Body of pancreas (tissue), 4 donors: Measurements from ENCODE around the gene RALGPS2.

Source experiments
- POLR2A ChIP-seq, 3 donors: fragments of 450-650 bp; IDR thresholded peaks; one replicate each; pipeline ENCODE4 v1.6.1; 2016; ENCODE audit warnings: antibody characterized with exemption in 3 of 3, mild to moderate bottlenecking in 2 of 3
- TF ChIP-seq, protein P1 (sequence below), 7 experiments: fragments of 450-650 bp in 4 of 7; fragments of 200-600 bp in 3 of 7; sonication (generic) in 3 of 7; IDR thresholded peaks; one replicate each; pipeline ENCODE4 v1.5.1; 2016 to 2019; ENCODE audit warnings: antibody characterized with exemption in 7 of 7

DNA sequence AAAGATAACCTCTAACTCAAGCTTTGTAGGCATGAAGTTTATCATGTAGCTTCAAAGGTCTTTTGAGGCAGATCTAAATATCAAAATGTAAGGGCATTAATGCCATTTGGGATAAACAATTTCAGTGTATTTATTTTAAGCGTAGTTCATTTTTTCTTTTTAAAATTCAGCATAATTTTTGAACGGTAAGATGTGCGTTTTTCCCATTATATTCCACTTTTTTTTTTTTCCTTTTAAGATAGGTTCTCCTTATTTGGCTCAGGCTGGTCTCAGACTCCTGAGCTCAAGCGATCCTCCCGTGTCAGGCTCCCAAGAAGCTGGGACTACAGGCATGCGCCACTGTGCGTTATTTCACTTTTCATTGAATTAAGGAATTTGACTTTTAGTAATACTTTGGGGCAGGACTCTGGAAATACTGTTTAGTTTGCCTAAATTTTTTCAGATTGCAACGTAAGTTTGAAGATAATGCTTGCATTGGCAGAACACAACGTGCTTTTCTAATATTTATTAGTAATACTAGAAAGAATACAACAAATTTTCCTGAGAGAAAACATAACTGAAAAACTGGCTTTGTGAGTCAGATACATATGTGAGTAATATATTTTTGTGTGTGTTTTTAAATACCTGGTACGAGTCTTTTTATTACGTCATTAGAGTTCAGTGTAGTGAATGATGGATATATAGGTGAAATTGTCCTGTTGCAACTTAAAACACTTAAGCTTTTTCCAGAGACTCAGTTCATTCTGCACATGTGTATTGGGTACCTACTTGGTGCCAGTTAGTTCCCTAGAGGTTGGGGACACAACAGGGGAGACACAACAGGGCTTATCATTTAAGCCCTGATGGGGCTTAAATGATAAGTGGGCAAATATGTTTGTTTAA lies 2.2 kb downstream of the RALGPS2 start:
- TF ChIP-seq, protein P1, sequence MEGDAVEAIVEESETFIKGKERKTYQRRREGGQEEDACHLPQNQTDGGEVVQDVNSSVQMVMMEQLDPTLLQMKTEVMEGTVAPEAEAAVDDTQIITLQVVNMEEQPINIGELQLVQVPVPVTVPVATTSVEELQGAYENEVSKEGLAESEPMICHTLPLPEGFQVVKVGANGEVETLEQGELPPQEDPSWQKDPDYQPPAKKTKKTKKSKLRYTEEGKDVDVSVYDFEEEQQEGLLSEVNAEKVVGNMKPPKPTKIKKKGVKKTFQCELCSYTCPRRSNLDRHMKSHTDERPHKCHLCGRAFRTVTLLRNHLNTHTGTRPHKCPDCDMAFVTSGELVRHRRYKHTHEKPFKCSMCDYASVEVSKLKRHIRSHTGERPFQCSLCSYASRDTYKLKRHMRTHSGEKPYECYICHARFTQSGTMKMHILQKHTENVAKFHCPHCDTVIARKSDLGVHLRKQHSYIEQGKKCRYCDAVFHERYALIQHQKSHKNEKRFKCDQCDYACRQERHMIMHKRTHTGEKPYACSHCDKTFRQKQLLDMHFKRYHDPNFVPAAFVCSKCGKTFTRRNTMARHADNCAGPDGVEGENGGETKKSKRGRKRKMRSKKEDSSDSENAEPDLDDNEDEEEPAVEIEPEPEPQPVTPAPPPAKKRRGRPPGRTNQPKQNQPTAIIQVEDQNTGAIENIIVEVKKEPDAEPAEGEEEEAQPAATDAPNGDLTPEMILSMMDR (IDR thresholded peaks at IDR 0.05) = no peak
- no peak for TF ChIP-seq POLR2A (IDR thresholded peaks at IDR 0.05)
